RWPE1 (cell line): ENCODE measurements around the gene ATG3.

Experiments
- CTCF ChIA-PET: fragments of 350-600 bp; sonication (Branson Sonifier 250); formaldehyde crosslinking; extraction: SDS; loops from one replicate; lab custom pipeline; 2021; lab: Yijun Ruan, JAX
- POLR2A ChIA-PET: fragments of 400-600 bp; formaldehyde crosslinking; extraction: SDS; loops from one replicate; lab custom pipeline; 2020; ENCODE audit warnings: antibody characterized with exemption; ENCODE audit not compliant: low non-redundant PET; lab: Yijun Ruan, JAX
- DNase-seq: peaks from one replicate; pipeline ENCODE4 v3.0.0; 2012; ENCODE audit warnings: low spot score
- H3K27ac ChIP-seq: fragments of 450-650 bp; 2 replicates; pipeline ENCODE4 v1.5.1; 2017
- TF ChIP-seq, protein P1 (sequence below): fragments of 450-650 bp; conservative IDR thresholded peaks from 2 replicates; pipeline ENCODE4 v1.5.1; 2017; ENCODE audit warnings: low read depth, mild to moderate bottlenecking

Gene ATG3

DNA sequence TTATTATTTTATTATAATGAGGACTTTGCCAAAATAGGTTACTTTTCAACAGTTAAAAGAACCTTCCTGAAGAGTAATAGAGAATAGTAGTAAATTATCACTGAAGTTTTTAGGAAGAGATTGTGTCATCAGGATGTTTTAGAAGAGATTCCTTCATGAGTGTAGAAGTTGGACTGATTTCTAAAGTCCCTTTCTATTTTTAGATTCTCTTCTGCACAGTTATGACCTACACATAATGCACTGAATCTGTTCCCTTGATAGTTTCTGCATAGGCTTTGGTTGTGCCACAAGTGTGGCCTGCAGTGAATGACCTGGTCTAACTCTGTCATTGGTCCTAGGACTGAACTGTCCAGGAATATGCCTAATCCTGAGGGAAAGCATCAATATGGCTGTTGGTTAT lies 24.0 kb upstream of the ATG3 start:
- DNase-seq: no peak
- TF ChIP-seq, protein P1, sequence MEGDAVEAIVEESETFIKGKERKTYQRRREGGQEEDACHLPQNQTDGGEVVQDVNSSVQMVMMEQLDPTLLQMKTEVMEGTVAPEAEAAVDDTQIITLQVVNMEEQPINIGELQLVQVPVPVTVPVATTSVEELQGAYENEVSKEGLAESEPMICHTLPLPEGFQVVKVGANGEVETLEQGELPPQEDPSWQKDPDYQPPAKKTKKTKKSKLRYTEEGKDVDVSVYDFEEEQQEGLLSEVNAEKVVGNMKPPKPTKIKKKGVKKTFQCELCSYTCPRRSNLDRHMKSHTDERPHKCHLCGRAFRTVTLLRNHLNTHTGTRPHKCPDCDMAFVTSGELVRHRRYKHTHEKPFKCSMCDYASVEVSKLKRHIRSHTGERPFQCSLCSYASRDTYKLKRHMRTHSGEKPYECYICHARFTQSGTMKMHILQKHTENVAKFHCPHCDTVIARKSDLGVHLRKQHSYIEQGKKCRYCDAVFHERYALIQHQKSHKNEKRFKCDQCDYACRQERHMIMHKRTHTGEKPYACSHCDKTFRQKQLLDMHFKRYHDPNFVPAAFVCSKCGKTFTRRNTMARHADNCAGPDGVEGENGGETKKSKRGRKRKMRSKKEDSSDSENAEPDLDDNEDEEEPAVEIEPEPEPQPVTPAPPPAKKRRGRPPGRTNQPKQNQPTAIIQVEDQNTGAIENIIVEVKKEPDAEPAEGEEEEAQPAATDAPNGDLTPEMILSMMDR: no peak
- CTCF ChIA-PET: no interaction called here
- POLR2A ChIA-PET: no interaction called here
- no peak overlapping the region for H3K27ac ChIP-seq

DNA sequence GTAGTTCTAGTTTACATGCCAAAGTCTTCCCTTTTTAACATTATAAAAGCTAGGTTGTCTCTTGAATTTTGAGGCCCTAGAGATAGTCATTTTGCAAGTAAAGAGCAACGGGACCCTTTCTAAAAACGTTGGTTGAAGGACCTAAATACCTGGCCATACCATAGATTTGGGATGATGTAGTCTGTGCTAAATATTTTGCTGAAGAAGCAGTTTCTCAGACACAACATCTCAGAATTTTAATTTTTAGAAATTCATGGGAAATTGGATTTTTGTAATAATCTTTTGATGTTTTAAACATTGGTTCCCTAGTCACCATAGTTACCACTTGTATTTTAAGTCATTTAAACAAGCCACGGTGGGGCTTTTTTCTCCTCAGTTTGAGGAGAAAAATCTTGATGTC lies 21.3 kb upstream of the ATG3 start:
- ChIA-PET CTCF (interaction anchor here (0.9 to 1.4 kb wide), 6 partner anchors 59 to 408 kb away, joined by 3 to 6 read pairs (median 5); partner anchors contain the start of gene GTPBP8), POLR2A (no interaction called here)
- no peak overlapping the region for H3K27ac ChIP-seq
- DNase-seq: no peak
- TF ChIP-seq, protein P1: no peak

DNA sequence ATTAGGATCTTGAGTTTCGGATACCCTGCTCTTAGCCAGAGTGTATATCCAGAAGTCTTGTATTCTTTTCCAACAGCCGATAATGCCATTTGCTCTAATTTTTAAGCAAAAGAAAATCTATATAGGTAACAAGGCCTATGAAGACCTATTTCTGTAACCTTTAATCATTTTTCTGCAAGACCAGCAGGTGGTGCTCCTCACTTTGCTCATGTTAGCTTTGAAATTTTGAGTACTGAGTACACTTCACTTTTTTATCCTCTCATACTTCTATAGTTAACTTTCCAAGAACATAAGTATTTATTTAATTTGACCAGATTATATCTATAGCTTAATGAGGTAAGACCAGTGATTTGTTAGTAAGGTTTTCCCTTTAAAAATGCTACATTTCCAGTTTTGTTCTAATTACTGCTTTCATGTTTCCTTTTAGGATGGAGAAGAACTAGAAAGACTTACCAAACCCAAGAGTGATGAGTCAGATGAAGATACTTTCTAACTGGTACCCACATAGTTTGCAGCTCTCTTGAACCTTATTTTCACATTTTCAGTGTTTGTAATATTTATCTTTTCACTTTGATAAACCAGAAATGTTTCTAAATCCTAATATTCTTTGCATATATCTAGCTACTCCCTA lies 20.6 kb upstream of the ATG3 start:
- TF ChIP-seq, protein P1: peak; percentile 62
- ChIA-PET POLR2A (no interaction called here), CTCF (interaction anchor here (0.6 to 1.8 kb wide), 13 partner anchors 13 to 409 kb away, joined by 3 to 8 read pairs (median 4); partner anchors contain the start of gene GTPBP8)
- H3K27ac ChIP-seq: no peak overlapping the region
- DNase-seq: no peak

DNA sequence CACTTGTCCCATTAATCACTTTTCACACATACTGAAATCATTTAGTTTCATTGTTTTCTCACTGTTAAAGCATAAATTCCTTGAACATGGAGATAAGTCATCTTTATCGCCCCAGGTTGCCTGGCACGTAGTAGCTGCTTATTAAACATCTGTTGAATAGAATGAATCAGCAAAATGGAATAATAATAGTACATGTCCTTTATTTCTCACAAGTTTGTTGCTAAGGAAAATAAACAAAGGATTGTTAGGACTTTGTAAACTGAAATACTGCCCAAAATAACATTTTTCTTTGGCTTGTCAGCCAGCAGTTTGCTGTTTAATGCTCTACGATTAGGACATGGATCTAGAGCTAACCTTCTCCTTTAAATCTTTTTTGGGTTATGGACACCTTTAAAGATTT lies 17.9 kb upstream of the ATG3 start:
- DNase-seq: no peak
- POLR2A ChIA-PET: no interaction called here
- TF ChIP-seq, protein P1: no peak
- CTCF ChIA-PET: no interaction called here
- H3K27ac ChIP-seq: no peak overlapping the region

DNA sequence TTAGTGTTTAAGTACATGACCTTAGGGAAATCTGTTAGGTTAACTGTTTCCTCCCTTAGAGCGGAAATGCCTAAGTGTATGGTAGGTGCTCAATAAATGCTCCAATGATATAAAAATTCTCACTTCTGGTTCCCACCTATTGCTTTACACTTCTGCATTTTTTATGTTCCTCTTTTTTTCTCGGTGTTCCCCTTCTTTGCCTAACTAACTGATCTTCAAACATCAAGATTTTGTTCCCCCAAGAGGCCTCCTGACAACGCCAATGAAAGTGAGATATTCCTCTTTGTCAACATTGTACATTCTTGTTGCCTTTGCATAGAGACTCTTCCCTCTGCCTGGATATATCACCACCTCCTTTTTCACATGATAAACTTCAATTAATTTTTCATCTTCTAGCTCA lies 17.5 kb upstream of the ATG3 start:
- no peak overlapping the region for H3K27ac ChIP-seq
- ChIA-PET CTCF (interaction anchor here (0.6 kb wide), 1 partner anchor 393 kb away, joined by 8 read pairs; no protein-coding TSS in a partner anchor), POLR2A (no interaction called here)
- DNase-seq: no peak
- TF ChIP-seq, protein P1: no peak

DNA sequence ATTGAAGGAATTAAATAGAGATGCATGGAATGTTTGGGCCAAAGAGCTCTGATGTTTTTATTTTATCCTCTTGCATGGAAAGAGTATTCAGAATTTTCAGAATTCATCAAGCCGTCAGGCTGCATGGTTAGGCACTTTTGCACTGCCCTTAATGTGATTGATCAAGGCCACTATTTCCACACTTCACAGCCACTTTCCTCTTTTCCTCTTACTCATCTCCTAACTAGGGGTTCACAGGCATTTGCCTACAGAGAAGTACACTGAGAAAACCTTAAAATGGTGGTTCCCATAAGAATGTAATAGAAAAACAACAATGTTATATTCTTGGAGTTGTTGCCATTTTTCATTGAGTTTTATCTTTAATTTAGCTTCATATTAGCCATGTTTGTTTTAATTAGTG lies 10.9 kb upstream of the ATG3 start:
- TF ChIP-seq, protein P1: no peak
- H3K27ac ChIP-seq: no peak overlapping the region
- no peak for DNase-seq
- CTCF ChIA-PET: no interaction called here
- POLR2A ChIA-PET: no interaction called here
